DOHH2 (cell line): ENCODE results near the gene CDKN1B.

Experiments
- H3F3A ChIP-seq: fragments of 200-600 bp; sonication (generic), shearing (Covaris generic); 2 replicates; pipeline ENCODE4 v1.6.0; 2016; ENCODE audit warnings: antibody characterized with exemption, mild to moderate bottlenecking; ENCODE audit not compliant: control insufficient read depth, insufficient read depth
- H3K27ac ChIP-seq: fragments of 200-600 bp; sonication (generic); 2 replicates; pipeline ENCODE4 v1.5.1; 2014; ENCODE audit warnings: low read depth, mild to moderate bottlenecking, low read length, moderate library complexity
- H3K27me3 ChIP-seq: fragments of 200-600 bp; sonication (generic); 2 replicates; pipeline ENCODE4 v1.6.1; 2014; ENCODE audit warnings: mild to moderate bottlenecking, low read length, mixed read lengths; ENCODE audit not compliant: control insufficient read depth
- H3K36me3 ChIP-seq: fragments of 200-600 bp; sonication (generic); 2 replicates; pipeline ENCODE4 v1.6.1; 2014; ENCODE audit warnings: mild to moderate bottlenecking, low read length, moderate library complexity, mixed read lengths; ENCODE audit not compliant: control insufficient read depth
- H3K4me1 ChIP-seq: fragments of 200-600 bp; sonication (generic); 2 replicates; pipeline ENCODE4 v1.6.1; 2014; ENCODE audit warnings: mild to moderate bottlenecking, low read length, mixed read lengths; ENCODE audit not compliant: control insufficient read depth
- H3K4me2 ChIP-seq: fragments of 200-600 bp; sonication (generic); 2 replicates; pipeline ENCODE4 v1.6.0; 2014; ENCODE audit warnings: mild to moderate bottlenecking, low read length, moderate library complexity
- H3K4me3 ChIP-seq: fragments of 200-600 bp; sonication (generic); 2 replicates; pipeline ENCODE4 v1.5.1; 2014; ENCODE audit warnings: mild to moderate bottlenecking, low read length, mixed read lengths
- H3K79me2 ChIP-seq: fragments of 200-600 bp; sonication (generic); 2 replicates; pipeline ENCODE4 v1.6.1; 2014; ENCODE audit warnings: mild to moderate bottlenecking, low read length, mixed read lengths; ENCODE audit not compliant: control insufficient read depth
- H3K9me2 ChIP-seq: fragments of 200-600 bp; sonication (generic); replicated peaks from 2 replicates; pipeline ENCODE4 v1.6.1; 2014; ENCODE audit warnings: mild to moderate bottlenecking, low read length, mixed read lengths; ENCODE audit not compliant: control insufficient read depth
- H3K9me3 ChIP-seq: fragments of 200-600 bp; sonication (generic); 2 replicates; pipeline ENCODE4 v1.6.1; 2014; ENCODE audit warnings: antibody characterized with exemption, low read length, mixed read lengths; ENCODE audit not compliant: control insufficient read depth, insufficient read depth
- H4K20me1 ChIP-seq: fragments of 200-600 bp; sonication (generic); 2 replicates; pipeline ENCODE4 v1.6.0; 2014; ENCODE audit warnings: low read depth, mild to moderate bottlenecking, antibody characterized with exemption, low read length, moderate library complexity; ENCODE audit not compliant: control insufficient read depth, insufficient read depth
- EZH2phosphoT487 ChIP-seq: fragments of 200-600 bp; sonication (generic); IDR thresholded peaks from 2 replicates; pipeline ENCODE4 v1.6.1; 2017; ENCODE audit warnings: borderline replicate concordance, mild to moderate bottlenecking, antibody characterized with exemption, low read length, moderate library complexity, mixed read lengths
- TF ChIP-seq, protein P1 (sequence below): fragments of 200-600 bp; sonication (generic); IDR thresholded peaks from one replicate; pipeline ENCODE4 v1.5.1; 2014; ENCODE audit warnings: antibody characterized with exemption, mild to moderate bottlenecking, low read depth, low read length; ENCODE audit not compliant: poor library complexity, severe bottlenecking

The CDKN1B gene

DNA sequence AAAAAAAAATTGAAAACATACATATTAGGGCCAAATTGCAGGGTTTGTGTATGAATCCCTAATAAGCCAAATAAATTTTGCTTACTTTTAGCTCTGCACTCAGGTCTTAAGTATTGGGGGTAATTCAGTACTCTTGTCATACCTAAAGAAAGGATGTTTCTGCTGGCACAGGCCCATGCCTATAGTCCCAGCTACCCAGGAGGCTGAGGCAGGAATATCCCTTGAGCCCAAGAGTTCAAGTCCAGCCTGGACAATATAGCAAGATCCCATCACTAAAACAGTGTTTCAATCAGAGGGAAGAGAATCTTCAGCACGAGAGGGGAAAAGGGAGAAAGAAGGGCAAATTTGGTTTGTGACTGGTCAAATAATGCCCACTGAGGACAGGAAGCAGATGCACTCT lies 17.8 kb upstream of the CDKN1B start:
- peaks cover 42% of the 10 kb centered on the region for H3K4me1 ChIP-seq
- H3K27ac ChIP-seq = no peak overlapping the region
- peaks cover 8% of the 10 kb centered on the region; the same call in 1 of the 2 replicates for H3F3A ChIP-seq
- H3K4me3 ChIP-seq = no peak overlapping the region
- TF ChIP-seq, protein P1, sequence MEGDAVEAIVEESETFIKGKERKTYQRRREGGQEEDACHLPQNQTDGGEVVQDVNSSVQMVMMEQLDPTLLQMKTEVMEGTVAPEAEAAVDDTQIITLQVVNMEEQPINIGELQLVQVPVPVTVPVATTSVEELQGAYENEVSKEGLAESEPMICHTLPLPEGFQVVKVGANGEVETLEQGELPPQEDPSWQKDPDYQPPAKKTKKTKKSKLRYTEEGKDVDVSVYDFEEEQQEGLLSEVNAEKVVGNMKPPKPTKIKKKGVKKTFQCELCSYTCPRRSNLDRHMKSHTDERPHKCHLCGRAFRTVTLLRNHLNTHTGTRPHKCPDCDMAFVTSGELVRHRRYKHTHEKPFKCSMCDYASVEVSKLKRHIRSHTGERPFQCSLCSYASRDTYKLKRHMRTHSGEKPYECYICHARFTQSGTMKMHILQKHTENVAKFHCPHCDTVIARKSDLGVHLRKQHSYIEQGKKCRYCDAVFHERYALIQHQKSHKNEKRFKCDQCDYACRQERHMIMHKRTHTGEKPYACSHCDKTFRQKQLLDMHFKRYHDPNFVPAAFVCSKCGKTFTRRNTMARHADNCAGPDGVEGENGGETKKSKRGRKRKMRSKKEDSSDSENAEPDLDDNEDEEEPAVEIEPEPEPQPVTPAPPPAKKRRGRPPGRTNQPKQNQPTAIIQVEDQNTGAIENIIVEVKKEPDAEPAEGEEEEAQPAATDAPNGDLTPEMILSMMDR = no peak
- TF ChIP-seq EZH2phosphoT487 = no peak
- H3K36me3 ChIP-seq = peaks cover 7% of the 10 kb centered on the region; the same call in 1 of the 2 replicates
- H3K9me2 ChIP-seq = no peaks in the 10 kb centered on the region
- H3K4me2 ChIP-seq = no peak overlapping the region
- no peaks in the 10 kb centered on the region for H3K27me3 ChIP-seq
- no peaks in the 10 kb centered on the region for H3K79me2 ChIP-seq
- no peaks in the 10 kb centered on the region for H3K9me3 ChIP-seq
- no peaks in the 10 kb centered on the region for H4K20me1 ChIP-seq

DNA sequence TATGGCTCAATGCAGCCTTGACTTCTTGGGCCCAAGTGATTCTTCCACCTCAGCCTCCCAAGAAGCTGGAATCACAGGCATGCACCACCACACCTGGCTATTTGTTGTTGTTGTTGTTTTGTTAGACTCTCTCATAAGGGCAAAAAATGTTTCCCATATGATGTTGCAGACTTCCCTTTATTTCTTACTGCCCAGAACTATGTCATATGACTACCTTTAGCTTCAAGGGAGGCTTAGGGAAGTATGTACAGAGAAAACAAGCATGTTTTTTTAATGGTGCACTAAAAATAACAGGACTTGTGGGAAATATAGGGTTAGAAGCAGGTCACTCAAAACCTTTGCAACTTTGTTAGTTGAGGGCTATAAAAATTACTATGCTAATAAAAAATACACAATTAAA lies 16.9 kb upstream of the CDKN1B start:
- peaks cover 44% of the 10 kb centered on the region for H3K4me1 ChIP-seq
- peaks cover 8% of the 10 kb centered on the region; the same call in 1 of the 2 replicates for H3F3A ChIP-seq
- H3K9me2 ChIP-seq = no peaks in the 10 kb centered on the region
- H4K20me1 ChIP-seq = no peaks in the 10 kb centered on the region
- H3K4me2 ChIP-seq = no peak overlapping the region
- H3K79me2 ChIP-seq = no peaks in the 10 kb centered on the region
- no peak overlapping the region for H3K4me3 ChIP-seq
- TF ChIP-seq EZH2phosphoT487 = no peak
- TF ChIP-seq, protein P1 = no peak
- no peaks in the 10 kb centered on the region for H3K9me3 ChIP-seq
- no peak overlapping the region for H3K27ac ChIP-seq
- H3K27me3 ChIP-seq = no peaks in the 10 kb centered on the region
- peaks cover 2% of the 10 kb centered on the region; the same call in 1 of the 2 replicates for H3K36me3 ChIP-seq

DNA sequence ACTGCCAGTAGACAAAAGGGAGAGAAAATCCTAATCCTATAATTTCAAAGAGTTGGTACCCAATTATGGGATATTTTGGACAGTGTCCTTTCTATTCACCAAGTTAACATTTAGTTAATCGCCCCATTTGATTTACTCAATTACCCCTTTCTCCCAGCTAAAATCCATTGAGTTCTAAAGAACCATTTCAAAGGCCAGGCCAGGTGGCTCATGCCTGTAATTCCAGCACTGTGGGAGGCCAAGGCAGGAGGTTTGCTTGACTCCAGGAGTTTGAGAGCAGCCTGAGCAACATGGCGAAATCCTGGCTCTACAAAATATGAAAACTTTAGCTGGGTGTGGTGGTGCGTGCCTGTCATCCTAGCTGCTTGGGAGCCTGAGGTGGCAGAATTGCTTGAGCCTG lies 15.7 kb upstream of the CDKN1B start:
- Histone ChIP-seq H4K20me1 (no peaks in the 10 kb centered on the region), H3K4me1 (peaks cover 41% of the 10 kb centered on the region), H3K9me2 (no peaks in the 10 kb centered on the region), H3F3A (peaks cover 6% of the 10 kb centered on the region; the same call in 1 of the 2 replicates), H3K4me3 (no peak overlapping the region), H3K36me3 (no peaks in the 10 kb centered on the region), H3K9me3 (no peaks in the 10 kb centered on the region), H3K27ac (no peak overlapping the region), H3K27me3 (0 out of 2 replicates have a peak, but pooled peaks cover 2% of the 10 kb centered on the region), H3K4me2 (no peak overlapping the region), H3K79me2 (no peaks in the 10 kb centered on the region)
- no peak for TF ChIP-seq EZH2phosphoT487
- TF ChIP-seq, protein P1 = no peak
